Measurements from ENCODE around the gene RAB20.

The RAB20 gene

GRCh38 chr13:110477706-110478245, 83.7 kb downstream of the RAB20 start:
- TF ChIP-seq, protein P1, sequence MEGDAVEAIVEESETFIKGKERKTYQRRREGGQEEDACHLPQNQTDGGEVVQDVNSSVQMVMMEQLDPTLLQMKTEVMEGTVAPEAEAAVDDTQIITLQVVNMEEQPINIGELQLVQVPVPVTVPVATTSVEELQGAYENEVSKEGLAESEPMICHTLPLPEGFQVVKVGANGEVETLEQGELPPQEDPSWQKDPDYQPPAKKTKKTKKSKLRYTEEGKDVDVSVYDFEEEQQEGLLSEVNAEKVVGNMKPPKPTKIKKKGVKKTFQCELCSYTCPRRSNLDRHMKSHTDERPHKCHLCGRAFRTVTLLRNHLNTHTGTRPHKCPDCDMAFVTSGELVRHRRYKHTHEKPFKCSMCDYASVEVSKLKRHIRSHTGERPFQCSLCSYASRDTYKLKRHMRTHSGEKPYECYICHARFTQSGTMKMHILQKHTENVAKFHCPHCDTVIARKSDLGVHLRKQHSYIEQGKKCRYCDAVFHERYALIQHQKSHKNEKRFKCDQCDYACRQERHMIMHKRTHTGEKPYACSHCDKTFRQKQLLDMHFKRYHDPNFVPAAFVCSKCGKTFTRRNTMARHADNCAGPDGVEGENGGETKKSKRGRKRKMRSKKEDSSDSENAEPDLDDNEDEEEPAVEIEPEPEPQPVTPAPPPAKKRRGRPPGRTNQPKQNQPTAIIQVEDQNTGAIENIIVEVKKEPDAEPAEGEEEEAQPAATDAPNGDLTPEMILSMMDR (conservative IDR thresholded peaks at IDR 0.05; ENCODE audit: low read depth, low read length): no peak
- no peak overlapping the region for H3K4me3 ChIP-seq (ENCODE audit: low read depth, low read length)
- no peak for DNase-seq (ENCODE audit: low read depth)

- TF ChIP-seq, protein P1 (conservative IDR thresholded peaks at IDR 0.05; ENCODE audit: low read depth, low read length): no peak
- no peak for DNase-seq (ENCODE audit: low read depth)
- H3K4me3 ChIP-seq (ENCODE audit: low read depth, low read length): no peak overlapping the region
Measured at GRCh38 chr13:110476220-110476617, 85.3 kb downstream of the RAB20 start.

- TF ChIP-seq, protein P1 (conservative IDR thresholded peaks at IDR 0.05; ENCODE audit: low read depth, low read length): no peak
- no peak overlapping the region for H3K4me3 ChIP-seq (ENCODE audit: low read depth, low read length)
- no peak for DNase-seq (ENCODE audit: low read depth)
Measured at GRCh38 chr13:110475550-110476219, 85.8 kb downstream of the RAB20 start.

DNA sequence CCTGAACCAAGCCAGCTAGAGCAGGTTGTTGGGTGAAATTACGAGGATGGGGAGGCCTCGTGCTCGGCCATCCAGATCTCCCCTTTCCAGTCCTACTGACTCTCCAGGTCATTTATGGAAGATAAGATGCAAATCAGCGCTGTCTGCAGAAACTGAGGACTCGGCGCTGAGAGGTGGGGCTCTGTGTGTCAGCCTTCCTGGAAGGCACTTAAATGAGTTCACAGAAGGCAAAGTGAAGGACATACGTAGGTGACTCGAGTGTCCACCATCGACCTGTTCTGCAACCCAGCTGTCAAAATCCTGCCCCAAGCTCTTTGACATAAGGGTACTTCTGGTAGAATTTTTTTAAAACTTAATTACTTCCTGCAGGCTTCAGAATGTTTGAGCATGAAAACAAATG, 86.4 kb downstream of the RAB20 start:
- no peak overlapping the region for H3K4me3 ChIP-seq (ENCODE audit: low read depth, low read length)
- no peak for DNase-seq (ENCODE audit: low read depth)
- TF ChIP-seq, protein P1 (conservative IDR thresholded peaks at IDR 0.05; ENCODE audit: low read depth, low read length): no peak

DNA sequence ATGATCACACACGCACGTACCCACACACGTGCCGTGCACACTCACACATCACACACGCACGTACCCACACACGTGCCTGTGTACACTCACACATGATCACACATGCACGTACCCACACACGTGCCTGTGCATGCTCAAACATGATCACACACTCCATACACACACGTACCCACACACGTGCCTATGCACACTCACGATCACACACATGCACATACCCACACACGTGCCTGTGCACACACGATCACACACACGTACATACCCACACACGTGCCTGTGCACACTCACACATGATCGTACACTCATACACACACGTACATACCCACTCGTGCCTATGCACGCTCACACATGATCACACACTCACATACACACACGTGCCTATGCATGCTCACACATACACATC, 86.8 kb downstream of the RAB20 start:
- no peak for DNase-seq (ENCODE audit: low read depth)
- TF ChIP-seq, protein P1 (conservative IDR thresholded peaks at IDR 0.05; ENCODE audit: low read depth, low read length): no peak
- H3K4me3 ChIP-seq (ENCODE audit: low read depth, low read length): no peak overlapping the region

Measured in choroid plexus epithelial cell (primary cell).